LNCaP clone FGC (cell line): Measurements from ENCODE around the gene GP5.

Experiments
- DNase-seq: peaks from one replicate; pipeline ENCODE4 v3.0.0-alpha.2; 2011; ENCODE audit warnings: low read depth
- H3K4me3 ChIP-seq: 2 replicates; pipeline ENCODE4 v1.5.1; 2011; ENCODE audit warnings: mild to moderate bottlenecking, low read depth, low read length, control low read depth
- CTCF ChIP-seq: IDR thresholded peaks from 2 replicates; pipeline ENCODE4 v1.5.1; 2012; ENCODE audit warnings: mild to moderate bottlenecking; ENCODE audit not compliant: control insufficient read depth, insufficient read depth; ENCODE audit errors: extremely low read depth

The GP5 gene

GRCh38 chr3:194439881-194440550 lies 41.0 kb upstream of the GP5 start:
- peak; percentile 37 for DNase-seq
- H3K4me3 ChIP-seq = peak overlapping the region; percentile 43
- no peak for TF ChIP-seq CTCF

GRCh38 chr3:194434503-194434902 lies 35.4 kb upstream of the GP5 start:
- no peak for DNase-seq
- no peak for TF ChIP-seq CTCF
- H3K4me3 ChIP-seq = no peak overlapping the region

- no peak for TF ChIP-seq CTCF
- no peak for DNase-seq
These were observed 32.5 kb upstream of the GP5 start for GRCh38 chr3:194431554-194431953.

GRCh38 chr3:194425399-194425798 lies 26.3 kb upstream of the GP5 start:
- no peak for DNase-seq
- H3K4me3 ChIP-seq = no peak overlapping the region
- TF ChIP-seq CTCF = no peak

More at GRCh38 chr3:194431554-194431953, 32.5 kb upstream of the GP5 start:
- H3K4me3 ChIP-seq = no peak overlapping the region

GRCh38 chr3:194424953-194425352 lies 25.9 kb upstream of the GP5 start:
- TF ChIP-seq CTCF = no peak
- no peak overlapping the region for H3K4me3 ChIP-seq
- DNase-seq = no peak

GRCh38 chr3:194424373-194424772 lies 25.3 kb upstream of the GP5 start:
- H3K4me3 ChIP-seq = no peak overlapping the region
- DNase-seq = no peak
- TF ChIP-seq CTCF = peak; percentile 37; the same call in 1 of the 2 replicates

- no peak for TF ChIP-seq CTCF
- DNase-seq = peak; percentile 72
- H3K4me3 ChIP-seq = no peak overlapping the region
These were observed 24.3 kb upstream of the GP5 start for GRCh38 chr3:194423317-194423716.
